Duodenal mucosa (tissue), 2 donors: Measurements from ENCODE around the gene SPINK2.

Experiments used
- H3K27ac ChIP-seq: one replicate; pipeline ENCODE4 v1.7.0; 2013; ENCODE audit warnings: low read depth, low read length
- H3K27me3 ChIP-seq, 2 donors: one replicate each; pipeline ENCODE4 v1.7.0; 2013; ENCODE audit warnings: low read length in 2 of 2, control low read depth in 1 of 2; ENCODE audit not compliant: insufficient read depth in 2 of 2, control insufficient read depth in 1 of 2
- H3K36me3 ChIP-seq, 2 donors: one replicate each; pipeline ENCODE4 v1.7.0; 2013; ENCODE audit warnings: low read length in 2 of 2, control low read depth in 1 of 2; ENCODE audit not compliant: insufficient read depth in 2 of 2, control insufficient read depth in 1 of 2
- H3K4me1 ChIP-seq, 2 donors: one replicate each; pipeline ENCODE4 v1.7.0; 2013; ENCODE audit warnings: low read length in 2 of 2, control low read depth in 1 of 2; ENCODE audit not compliant: insufficient read depth in 2 of 2, control insufficient read depth in 1 of 2
- H3K4me3 ChIP-seq, 2 donors: one replicate each; pipeline ENCODE4 v1.7.0; 2013; ENCODE audit warnings: low read length in 2 of 2, low read depth in 1 of 2
- H3K9ac ChIP-seq, 2 donors: one replicate each; pipeline ENCODE4 v1.7.0; 2013; ENCODE audit warnings: low read length in 2 of 2, low read depth in 1 of 2
- H3K9me3 ChIP-seq, 2 donors: one replicate each; pipeline ENCODE4 v1.7.0; 2013; ENCODE audit warnings: low read length in 2 of 2, control low read depth in 1 of 2; ENCODE audit not compliant: control insufficient read depth in 1 of 2

The SPINK2 gene

GRCh38 chr4:56821381-56822243 lies at the start of gene SPINK2:
Gene SPINK2, minus strand, starts transcription at chr4:56821701. Its CDS starts 39 bp downstream, at chr4:56821662.
- Histone ChIP-seq H3K27me3 (peaks cover 8 to 9% of the 10 kb centered on the region in 2 donors), H3K9ac (peak within 1 kb of the TSS in 1 of 2 donors; percentile 25), H3K36me3 (no peaks in the 10 kb centered on the region), H3K4me3 (peak within 1 kb of the TSS; percentile 63 to 70), H3K4me1 (peaks cover 0 to 11% of the 10 kb centered on the region in 2 donors), H3K27ac (no peak within 1 kb of the TSS), H3K9me3 (no peaks in the 10 kb centered on the region)

GRCh38 chr4:56870946-56871345 lies 49.4 kb upstream of the SPINK2 start:
- Histone ChIP-seq H3K36me3 (no peaks in the 10 kb centered on the region), H3K9me3 (no peaks in the 10 kb centered on the region), H3K9ac (no peak overlapping the region), H3K4me1 (no peaks in the 10 kb centered on the region), H3K27ac (no peak overlapping the region), H3K27me3 (no peaks in the 10 kb centered on the region), H3K4me3 (no peak overlapping the region)

GRCh38 chr4:56863441-56864139 lies 42.1 kb upstream of the SPINK2 start:
- H3K27me3 ChIP-seq, result no peaks in the 10 kb centered on the region
- H3K36me3 ChIP-seq, result no peaks in the 10 kb centered on the region
- no peaks in the 10 kb centered on the region for H3K9me3 ChIP-seq
- no peak overlapping the region for H3K4me3 ChIP-seq
- no peaks in the 10 kb centered on the region for H3K4me1 ChIP-seq
- no peak overlapping the region for H3K27ac ChIP-seq
- H3K9ac ChIP-seq, result no peak overlapping the region

- Histone ChIP-seq H3K4me3 (no peak overlapping the region), H3K9ac (no peak overlapping the region), H3K9me3 (no peaks in the 10 kb centered on the region), H3K36me3 (no peaks in the 10 kb centered on the region), H3K4me1 (no peaks in the 10 kb centered on the region), H3K27ac (no peak overlapping the region), H3K27me3 (no peaks in the 10 kb centered on the region)
These were observed 39.9 kb upstream of the SPINK2 start for GRCh38 chr4:56861360-56861759.

GRCh38 chr4:56860781-56861180 lies 39.3 kb upstream of the SPINK2 start:
- Histone ChIP-seq H3K9ac (no peak overlapping the region), H3K36me3 (no peaks in the 10 kb centered on the region), H3K9me3 (no peaks in the 10 kb centered on the region), H3K27me3 (no peaks in the 10 kb centered on the region), H3K4me1 (no peaks in the 10 kb centered on the region), H3K4me3 (no peak overlapping the region), H3K27ac (no peak overlapping the region)

- no peaks in the 10 kb centered on the region for H3K27me3 ChIP-seq
- no peaks in the 10 kb centered on the region for H3K4me1 ChIP-seq
- H3K27ac ChIP-seq, result no peak overlapping the region
- H3K9me3 ChIP-seq, result no peaks in the 10 kb centered on the region
- no peak overlapping the region for H3K4me3 ChIP-seq
- H3K9ac ChIP-seq, result no peak overlapping the region
- H3K36me3 ChIP-seq, result no peaks in the 10 kb centered on the region
These were observed 38.3 kb upstream of the SPINK2 start for GRCh38 chr4:56859841-56860240.

GRCh38 chr4:56857601-56858309 lies 36.3 kb upstream of the SPINK2 start:
- H3K4me1 ChIP-seq, result no peaks in the 10 kb centered on the region

GRCh38 chr4:56856656-56857055 lies 35.2 kb upstream of the SPINK2 start:
- no peaks in the 10 kb centered on the region for H3K4me1 ChIP-seq
- H3K4me3 ChIP-seq, result no peak overlapping the region
- H3K27ac ChIP-seq, result no peak overlapping the region
- H3K9ac ChIP-seq, result no peak overlapping the region
- H3K9me3 ChIP-seq, result no peaks in the 10 kb centered on the region
- H3K27me3 ChIP-seq, result no peaks in the 10 kb centered on the region
- H3K36me3 ChIP-seq, result no peaks in the 10 kb centered on the region

More at GRCh38 chr4:56857601-56858309, 36.3 kb upstream of the SPINK2 start:
- Histone ChIP-seq H3K9ac (no peak overlapping the region), H3K4me3 (no peak overlapping the region), H3K9me3 (no peaks in the 10 kb centered on the region), H3K36me3 (no peaks in the 10 kb centered on the region), H3K27me3 (no peaks in the 10 kb centered on the region), H3K27ac (no peak overlapping the region)

GRCh38 chr4:56850910-56851309 lies 29.4 kb upstream of the SPINK2 start:
- Histone ChIP-seq H3K27ac (no peak overlapping the region), H3K4me1 (no peaks in the 10 kb centered on the region), H3K9ac (no peak overlapping the region), H3K9me3 (no peaks in the 10 kb centered on the region), H3K36me3 (no peaks in the 10 kb centered on the region), H3K27me3 (no peaks in the 10 kb centered on the region), H3K4me3 (no peak overlapping the region)
